Loucy (cell line): ENCODE measurements around the gene ZBTB21.

Experiments used
- H2AFZ ChIP-seq: fragments of 200-600 bp; sonication (generic); 2 replicates; pipeline ENCODE4 v1.6.0; 2016; ENCODE audit warnings: antibody characterized with exemption, mild to moderate bottlenecking, low read length, moderate library complexity
- H3F3A ChIP-seq: fragments of 200-600 bp; 2 replicates; pipeline ENCODE4 v1.6.0; 2016; ENCODE audit warnings: antibody characterized with exemption, low read depth, mild to moderate bottlenecking
- H3K27me3 ChIP-seq: fragments of 200-600 bp; sonication (generic); 2 replicates; pipeline ENCODE4 v1.6.1; 2014; ENCODE audit warnings: low read length, mild to moderate bottlenecking; ENCODE audit not compliant: insufficient read depth, poor library complexity, severe bottlenecking
- H3K36me3 ChIP-seq: fragments of 200-600 bp; sonication (generic); 2 replicates; pipeline ENCODE4 v1.6.1; 2016; ENCODE audit warnings: low read length; ENCODE audit not compliant: insufficient read depth
- H3K4me1 ChIP-seq: fragments of 200-600 bp; sonication (generic); 2 replicates; pipeline ENCODE4 v1.5.1; 2014; ENCODE audit warnings: low read length, mild to moderate bottlenecking; ENCODE audit not compliant: insufficient read depth, poor library complexity, severe bottlenecking
- H3K4me2 ChIP-seq: fragments of 200-600 bp; sonication (generic); 2 replicates; pipeline ENCODE4 v1.6.0; 2014; ENCODE audit warnings: antibody characterized with exemption, low read length, low read depth, mild to moderate bottlenecking; ENCODE audit not compliant: poor library complexity, severe bottlenecking
- H3K4me3 ChIP-seq: fragments of 200-600 bp; sonication (generic); 2 replicates; pipeline ENCODE4 v1.5.1; 2014; ENCODE audit warnings: low read length, mild to moderate bottlenecking, mixed read lengths; ENCODE audit not compliant: poor library complexity, severe bottlenecking
- H3K79me2 ChIP-seq: fragments of 200-600 bp; sonication (generic); 2 replicates; pipeline ENCODE4 v1.6.1; 2014; ENCODE audit warnings: low read length; ENCODE audit not compliant: insufficient read depth
- H3K9ac ChIP-seq: fragments of 200-600 bp; sonication (generic); 2 replicates; pipeline ENCODE4 v1.6.0; 2014; ENCODE audit warnings: mild to moderate bottlenecking, low read depth, low read length, moderate library complexity; ENCODE audit not compliant: poor library complexity, severe bottlenecking
- H3K9me2 ChIP-seq: fragments of 200-600 bp; sonication (generic); replicated peaks from 2 replicates; pipeline ENCODE4 v1.6.1; 2016; ENCODE audit warnings: low read depth, low read length, mixed read lengths
- H3K9me3 ChIP-seq: fragments of 200-600 bp; sonication (generic); 2 replicates; pipeline ENCODE4 v1.6.1; 2014; ENCODE audit warnings: mild to moderate bottlenecking, antibody characterized with exemption, low read length, low read depth; ENCODE audit not compliant: insufficient read depth
- H4K20me1 ChIP-seq: fragments of 200-600 bp; sonication (generic); 2 replicates; pipeline ENCODE4 v1.6.0; 2014; ENCODE audit warnings: antibody characterized with exemption, low read length, mild to moderate bottlenecking; ENCODE audit not compliant: insufficient read depth, poor library complexity, severe bottlenecking
- EZH2phosphoT487 ChIP-seq: fragments of 200-600 bp; IDR thresholded peaks from 2 replicates; pipeline ENCODE4 v1.6.1; 2018; ENCODE audit warnings: antibody characterized with exemption, mild to moderate bottlenecking, moderate library complexity, borderline replicate concordance
- TF ChIP-seq, protein P1 (sequence below): fragments of 200-600 bp; sonication (generic); conservative IDR thresholded peaks from 2 replicates; pipeline ENCODE4 v1.5.1; 2014; ENCODE audit warnings: mild to moderate bottlenecking, antibody characterized with exemption, low read length

The ZBTB21 gene

DNA sequence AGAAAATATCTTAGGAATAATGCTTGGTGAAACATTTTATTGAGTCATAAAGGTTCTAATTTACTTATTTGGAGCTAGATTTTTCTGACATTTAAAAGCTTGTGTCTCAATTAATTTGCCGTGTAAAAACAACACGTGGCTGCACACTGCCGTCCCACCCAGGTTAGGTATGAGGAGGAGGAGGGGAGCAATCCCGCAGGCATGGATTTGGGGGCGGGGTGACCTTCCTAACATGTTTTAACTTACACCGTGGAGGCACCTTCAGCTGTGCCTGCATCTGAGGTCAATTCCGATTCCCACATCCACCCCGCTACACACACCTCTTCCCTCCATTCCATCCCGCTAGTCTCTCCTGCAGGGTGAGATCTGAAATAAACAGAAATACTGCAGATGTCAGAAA, 32.5 kb upstream of the ZBTB21 start:
- H3K4me1 ChIP-seq = peaks cover 20% of the 10 kb centered on the region
- H3K9me3 ChIP-seq = no peaks in the 10 kb centered on the region
- no peaks in the 10 kb centered on the region for H3K27me3 ChIP-seq
- no peaks in the 10 kb centered on the region for H3K79me2 ChIP-seq
- H3F3A ChIP-seq = no peaks in the 10 kb centered on the region
- no peak overlapping the region for H3K4me2 ChIP-seq
- no peaks in the 10 kb centered on the region for H3K36me3 ChIP-seq
- no peak for TF ChIP-seq EZH2phosphoT487
- TF ChIP-seq, protein P1, sequence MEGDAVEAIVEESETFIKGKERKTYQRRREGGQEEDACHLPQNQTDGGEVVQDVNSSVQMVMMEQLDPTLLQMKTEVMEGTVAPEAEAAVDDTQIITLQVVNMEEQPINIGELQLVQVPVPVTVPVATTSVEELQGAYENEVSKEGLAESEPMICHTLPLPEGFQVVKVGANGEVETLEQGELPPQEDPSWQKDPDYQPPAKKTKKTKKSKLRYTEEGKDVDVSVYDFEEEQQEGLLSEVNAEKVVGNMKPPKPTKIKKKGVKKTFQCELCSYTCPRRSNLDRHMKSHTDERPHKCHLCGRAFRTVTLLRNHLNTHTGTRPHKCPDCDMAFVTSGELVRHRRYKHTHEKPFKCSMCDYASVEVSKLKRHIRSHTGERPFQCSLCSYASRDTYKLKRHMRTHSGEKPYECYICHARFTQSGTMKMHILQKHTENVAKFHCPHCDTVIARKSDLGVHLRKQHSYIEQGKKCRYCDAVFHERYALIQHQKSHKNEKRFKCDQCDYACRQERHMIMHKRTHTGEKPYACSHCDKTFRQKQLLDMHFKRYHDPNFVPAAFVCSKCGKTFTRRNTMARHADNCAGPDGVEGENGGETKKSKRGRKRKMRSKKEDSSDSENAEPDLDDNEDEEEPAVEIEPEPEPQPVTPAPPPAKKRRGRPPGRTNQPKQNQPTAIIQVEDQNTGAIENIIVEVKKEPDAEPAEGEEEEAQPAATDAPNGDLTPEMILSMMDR = no peak
- H4K20me1 ChIP-seq = no peaks in the 10 kb centered on the region
- no peak overlapping the region for H3K9ac ChIP-seq
- H3K9me2 ChIP-seq = no peaks in the 10 kb centered on the region
- no peak overlapping the region for H3K4me3 ChIP-seq
- H2AFZ ChIP-seq = no peak overlapping the region

DNA sequence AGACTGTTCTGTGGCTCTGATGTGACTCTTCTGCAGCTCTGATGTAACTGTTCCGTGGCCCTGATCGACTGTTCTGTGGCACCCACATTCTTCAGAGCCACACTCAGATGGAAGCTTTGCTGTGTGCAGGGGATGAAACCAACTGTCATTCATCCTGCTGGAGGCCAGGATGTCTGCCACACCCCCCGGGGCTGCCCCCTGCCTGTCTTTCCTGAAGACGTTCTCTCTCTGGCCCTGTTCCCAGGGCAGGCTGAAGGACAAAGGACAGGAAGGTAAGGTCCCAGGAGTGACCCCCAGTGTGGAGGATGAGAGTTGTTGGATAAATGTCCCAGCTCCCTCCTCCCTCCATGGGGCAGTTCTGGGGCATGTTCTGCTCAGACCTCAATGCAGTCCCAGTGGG, 31.6 kb upstream of the ZBTB21 start:
- TF ChIP-seq, protein P1 = no peak
- TF ChIP-seq EZH2phosphoT487 = no peak
- Histone ChIP-seq H3K27me3 (no peaks in the 10 kb centered on the region), H3K4me2 (no peak overlapping the region), H2AFZ (no peak overlapping the region), H3K9me3 (no peaks in the 10 kb centered on the region), H3K9me2 (no peaks in the 10 kb centered on the region), H3K79me2 (no peaks in the 10 kb centered on the region), H3K9ac (no peak overlapping the region), H3F3A (no peaks in the 10 kb centered on the region), H4K20me1 (no peaks in the 10 kb centered on the region), H3K4me1 (peaks cover 14% of the 10 kb centered on the region), H3K4me3 (no peak overlapping the region), H3K36me3 (no peaks in the 10 kb centered on the region)

DNA sequence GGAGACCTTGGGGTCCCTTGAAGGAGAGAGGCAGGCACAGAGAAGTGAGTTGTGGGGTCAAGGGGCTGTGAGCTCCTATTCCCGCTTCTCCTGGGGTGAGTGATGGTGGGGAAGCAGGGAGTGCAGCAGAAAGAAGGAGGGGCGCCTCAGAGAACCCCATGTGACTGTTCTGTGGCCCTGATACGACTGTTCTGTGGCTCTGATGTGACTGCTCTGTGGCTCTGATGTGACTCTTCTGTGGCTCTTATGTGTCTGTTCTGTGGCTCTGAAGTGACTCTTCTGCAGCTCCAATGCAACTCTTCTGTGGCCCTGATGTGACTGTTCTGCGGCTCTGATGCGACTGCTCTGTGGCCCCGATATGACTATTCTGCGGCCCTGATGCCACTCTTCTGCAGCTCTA, 31.1 kb upstream of the ZBTB21 start:
- Histone ChIP-seq H3K9me2 (no peaks in the 10 kb centered on the region), H3K79me2 (no peaks in the 10 kb centered on the region), H3K4me3 (no peak overlapping the region), H3K36me3 (no peaks in the 10 kb centered on the region), H3K9ac (no peak overlapping the region), H3K9me3 (no peaks in the 10 kb centered on the region), H3K27me3 (no peaks in the 10 kb centered on the region), H2AFZ (no peak overlapping the region), H3F3A (no peaks in the 10 kb centered on the region), H3K4me2 (no peak overlapping the region), H4K20me1 (no peaks in the 10 kb centered on the region), H3K4me1 (peaks cover 14% of the 10 kb centered on the region)
- TF ChIP-seq, protein P1 = no peak
- no peak for TF ChIP-seq EZH2phosphoT487
